HepG2 (cell line): ENCODE measurements around the gene FOXS1. TPM values are rescaled to one million over a fixed set of nuclear protein-coding genes. Genes with fewer than 3 reads are reported as not detected.

Experiments used
- ATAC-seq: fragments of 200-7000 bp; cut with Tn5 transposase; 3 replicates; pipeline ENCODE4 v1.9.1; 2020; ENCODE audit warnings: mild to moderate bottlenecking, moderate library complexity
- BruUV-seq: library from RNA; stranded (reverse); fragments of 400-500 nt; replicated peaks from 2 replicates; lab custom pipeline; 2021; lab: Mats Ljungman, UMichigan
- CTCF ChIA-PET: fragments of 300-600 bp; formaldehyde crosslinking; extraction: SDS; loops from one replicate; lab custom pipeline; 2021; ENCODE audit warnings: low total read pairs, inconsistent platforms, low intra/inter-chr PET ratio; lab: Yijun Ruan, JAX
- POLR2A ChIA-PET: fragments of 350-600 bp; sonication (Branson Sonifier 250); formaldehyde crosslinking; loops from one replicate; lab custom pipeline; 2020; ENCODE audit warnings: antibody characterized with exemption, inconsistent platforms; lab: Yijun Ruan, JAX
- DNase-seq: peaks from one replicate; pipeline ENCODE4 v3.0.0-alpha.2; 2015; ENCODE audit warnings: low spot score
- FAIRE-seq: peaks from 3 replicates; lab custom pipeline; 2011; peaks lifted over from hg19 to GRCh38; lab: Jason Lieb, UNC
- H2AFZ ChIP-seq: one replicate; pipeline ENCODE4 v1.6.1; 2011; ENCODE audit warnings: low read length, inconsistent platforms
- H3K27ac ChIP-seq: fragments of 300-600 bp; 3 replicates; pipeline ENCODE4 v1.8.0; 2011; ENCODE audit warnings: mixed run types, mild to moderate bottlenecking, mixed read lengths, low read length, inconsistent platforms; ENCODE audit not compliant: insufficient read depth; ENCODE audit errors: extremely low read length
- H3K27me3 ChIP-seq, 2 experiments: fragments of 200-600 bp in 1 of 2; 2 replicates in 1 of 2; 3 replicates in 1 of 2; pipeline versions ENCODE4 v1.6.0 to v1.8.0; 2011; ENCODE audit warnings: low read length in 2 of 2, mild to moderate bottlenecking in 2 of 2, moderate library complexity in 2 of 2, inconsistent platforms in 1 of 2; ENCODE audit not compliant: insufficient read depth in 2 of 2, control insufficient read depth in 1 of 2
- H3K36me3 ChIP-seq, 2 experiments: fragments of 200-600 bp in 1 of 2; replicated peaks in 1 of 2; 2 replicates in 1 of 2; 3 replicates in 1 of 2; pipeline versions ENCODE4 v1.5.1 to v1.8.0; 2011; ENCODE audit warnings: low read length in 2 of 2, inconsistent platforms in 1 of 2; ENCODE audit not compliant: insufficient read depth in 2 of 2, control insufficient read depth in 1 of 2
- H3K4me1 ChIP-seq: 2 replicates; pipeline ENCODE4 v1.5.1; 2012; ENCODE audit warnings: low read length, inconsistent platforms; ENCODE audit not compliant: insufficient read depth
- H3K4me2 ChIP-seq: 2 replicates; pipeline ENCODE4 v1.6.0; 2011; ENCODE audit warnings: low read depth, low read length, inconsistent platforms
- H3K4me3 ChIP-seq, 3 experiments: fragments of 200-600 bp in 1 of 3; sonication (generic), shearing (Covaris generic) in 1 of 3; replicated peaks in 1 of 3; 2 replicates each; pipeline ENCODE4 v1.5.1; 2011 to 2016; ENCODE audit warnings: low read length in 3 of 3, inconsistent platforms in 2 of 3, low read depth in 2 of 3, mild to moderate bottlenecking in 2 of 3, control low read depth in 1 of 3, mixed read lengths in 1 of 3; ENCODE audit not compliant: insufficient read depth in 1 of 3
- H3K79me2 ChIP-seq: one replicate; pipeline ENCODE4 v1.6.1; 2011; ENCODE audit warnings: low read length, inconsistent platforms; ENCODE audit not compliant: insufficient read depth
- H3K9ac ChIP-seq: 2 replicates; pipeline ENCODE4 v1.6.0; 2011; ENCODE audit warnings: mild to moderate bottlenecking, low read depth, low read length, inconsistent platforms; ENCODE audit not compliant: insufficient read depth
- H3K9me3 ChIP-seq: 2 replicates; pipeline ENCODE4 v1.5.1; 2012; ENCODE audit warnings: mild to moderate bottlenecking, low read length
- H4K20me1 ChIP-seq: 2 replicates; pipeline ENCODE4 v1.6.0; 2011; ENCODE audit warnings: inconsistent platforms, mild to moderate bottlenecking, low read length, moderate library complexity; ENCODE audit not compliant: insufficient read depth
- CHCHD3 ChIP-seq: sonication (generic); formaldehyde crosslinking; IDR thresholded peaks from 2 replicates; pipeline ENCODE4 v1.8.0; 2022; ENCODE audit warnings: mild to moderate bottlenecking, missing genetic modification reagents, moderate library complexity
- DR1 ChIP-seq: sonication (generic); formaldehyde crosslinking; IDR thresholded peaks from 2 replicates; pipeline ENCODE4 v1.8.0; 2021; ENCODE audit warnings: mild to moderate bottlenecking, missing genetic modification reagents, inconsistent platforms
- GABPA ChIP-seq, 2 experiments: IDR thresholded peaks; 2 replicates each; pipeline ENCODE4 v1.6.1; 2011 to 2016; ENCODE audit warnings: low read depth in 2 of 2, low read length in 1 of 2, missing biosample characterization in 1 of 2, missing genetic modification characterization in 1 of 2
- HNF4G ChIP-seq, 2 experiments: sonication (generic) in 1 of 2; formaldehyde crosslinking in 1 of 2; IDR thresholded peaks; 2 replicates each; pipeline versions ENCODE4 v1.4.0 to v1.6.1; 2011 to 2020; ENCODE audit warnings: borderline replicate concordance in 2 of 2, low read depth in 2 of 2, mild to moderate bottlenecking in 2 of 2, low read length in 1 of 2, missing genetic modification reagents in 1 of 2, moderate library complexity in 1 of 2
- NR1H2 ChIP-seq: sonication (generic); formaldehyde crosslinking; IDR thresholded peaks from 2 replicates; pipeline ENCODE4 v1.8.1; 2022; ENCODE audit warnings: low read depth, missing genetic modification reagents, borderline replicate concordance
- NR2F6 ChIP-seq, 2 experiments: IDR thresholded peaks; 2 replicates each; pipeline ENCODE4 v1.6.1; 2016; ENCODE audit warnings: antibody characterized with exemption in 1 of 2, mild to moderate bottlenecking in 1 of 2
- SMAD1 ChIP-seq: sonication (generic); formaldehyde crosslinking; IDR thresholded peaks from 2 replicates; pipeline ENCODE4 v1.4.0; 2020; ENCODE audit warnings: missing genetic modification reagents, low read depth, mild to moderate bottlenecking, borderline replicate concordance
- TGIF2 ChIP-seq: IDR thresholded peaks from 2 replicates; pipeline ENCODE4 v1.6.1; 2016; ENCODE audit warnings: control low read depth, missing compliant biosample characterization
- U2AF1 ChIP-seq: fragments of 200-400 bp; formaldehyde crosslinking; optimal IDR thresholded peaks from 2 replicates; pipeline ENCODE3; 2017; ENCODE audit warnings: mild to moderate bottlenecking, low read depth, low read length
- ZFAT ChIP-seq: sonication (generic); formaldehyde crosslinking; conservative IDR thresholded peaks from 2 replicates; pipeline ENCODE4 v1.8.1; 2023; ENCODE audit warnings: missing genetic modification reagents, inconsistent platforms
- ZNF124 ChIP-seq: sonication (generic); formaldehyde crosslinking; IDR thresholded peaks from 2 replicates; pipeline ENCODE4 v1.4.0; 2020; ENCODE audit warnings: missing genetic modification reagents
- ZNF550 ChIP-seq: sonication (generic); formaldehyde crosslinking; IDR thresholded peaks from 2 replicates; pipeline ENCODE4 v1.4.0; 2020; ENCODE audit warnings: mild to moderate bottlenecking, missing genetic modification reagents, borderline replicate concordance
- ZNF747 ChIP-seq: sonication (generic); formaldehyde crosslinking; IDR thresholded peaks from 2 replicates; pipeline ENCODE4 v1.8.1; 2023; ENCODE audit warnings: missing genetic modification reagents, mild to moderate bottlenecking, borderline replicate concordance
- ZNF775 ChIP-seq: sonication (generic); formaldehyde crosslinking; IDR thresholded peaks from 2 replicates; pipeline ENCODE4 v1.4.0; 2020; ENCODE audit warnings: missing genetic modification reagents, mild to moderate bottlenecking, moderate library complexity, borderline replicate concordance
- ZNF841 ChIP-seq: sonication (generic); formaldehyde crosslinking; IDR thresholded peaks from 2 replicates; pipeline ENCODE4 v1.8.1; 2023; ENCODE audit warnings: missing genetic modification reagents, borderline replicate concordance
- ZNF891 ChIP-seq: sonication (generic); formaldehyde crosslinking; IDR thresholded peaks from 2 replicates; pipeline ENCODE4 v1.5.0; 2020; ENCODE audit warnings: mild to moderate bottlenecking, missing genetic modification reagents
- ZSCAN22 ChIP-seq: sonication (generic); formaldehyde crosslinking; IDR thresholded peaks from 2 replicates; pipeline ENCODE4 v1.4.0; 2020; ENCODE audit warnings: mild to moderate bottlenecking, missing genetic modification reagents
- WGBS: methylation state at CpG from one replicate; pipeline ENCODE4 v1.1.6; 2017; ENCODE audit warnings: low lambda C conversion rate; 5-methylcytosine and 5-hydroxymethylcytosine counted together
- in situ Hi-C: cut with HindIII; loops from 2 replicates; pipeline ENCODE4 v1.10.0; 2017; ENCODE audit warnings: low pct_unique_long_range_greater_than_20kb; ENCODE audit not compliant: extremely low pct_ligation_motif_present
- intact Hi-C: fragments of 100-400 bp; cut with micrococcal nuclease; formaldehyde crosslinking; loops from one replicate; pipeline ENCODE4 v1.10.0; 2022; ENCODE audit not compliant: unreplicated experiment
- polyA plus RNA-seq, 8 experiments: library from polyadenylated mRNA; depleted of rRNA in 3 of 8; stranded (reverse) in 7 of 8; unstranded in 1 of 8; fragments of >200 nt; fragmentation: Illumina TruSeq in 4 of 8; extraction: Trizol in 4 of 8; gene quantifications; 2 replicates each; pipeline versions ENCODE4 v1.2.1 to v1.2.3, GENCODE V29; 2011 to 2016; ENCODE audit warnings: low read depth in 4 of 8, missing spikeins in 1 of 8, mixed read lengths in 1 of 8; ENCODE audit not compliant: insufficient read depth in 1 of 8
- total RNA-seq, 5 experiments: library from RNA; depleted of rRNA; stranded (reverse); fragments of >200 nt; fragmentation: Illumina TruSeq; extraction: Trizol; gene quantifications; 2 replicates each; pipeline ENCODE4 v1.2.3, GENCODE V29; 2016; ENCODE audit warnings: low read depth in 1 of 5
- TF ChIP-seq, protein P1 (sequence below): sonication (generic); formaldehyde crosslinking; IDR thresholded peaks from 2 replicates; pipeline ENCODE4 v1.5.1; 2020; ENCODE audit warnings: missing genetic modification reagents, mild to moderate bottlenecking, borderline replicate concordance
- TF ChIP-seq, protein P2 (sequence below): sonication (generic); formaldehyde crosslinking; IDR thresholded peaks from 2 replicates; pipeline ENCODE4 v1.4.0; 2020; ENCODE audit warnings: mild to moderate bottlenecking, missing genetic modification reagents
- TF ChIP-seq, protein P3 (sequence below): fragments of 450-650 bp; IDR thresholded peaks from 2 replicates; pipeline ENCODE4 v1.6.1; 2017

The FOXS1 gene
- total and polyA plus RNA-seq, 2 of the 13 experiments (the other 11 are each of a cell fraction or from before 2014, with no cell fraction given): not detected

DNA sequence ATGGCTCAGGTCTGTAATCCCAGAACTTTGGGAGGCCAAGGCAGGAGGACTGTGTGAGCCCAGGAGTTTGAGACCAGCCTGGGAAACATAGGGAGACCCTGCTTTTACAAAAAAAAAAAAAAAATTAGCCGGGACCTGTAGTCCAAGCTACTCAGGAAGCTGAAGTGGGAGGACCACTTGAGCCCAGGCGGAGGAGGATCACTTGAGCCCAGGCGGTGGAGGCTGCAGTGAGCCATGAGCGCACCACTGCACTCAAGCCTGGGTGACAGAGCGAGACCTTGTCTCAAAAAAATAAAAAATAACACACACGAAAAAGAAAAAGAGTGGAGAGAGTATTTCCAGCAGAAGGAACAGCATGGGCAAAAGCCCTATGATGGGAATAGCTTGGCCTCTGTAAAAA is 27.0 kb upstream of the FOXS1 start (continued):
- no peak for TF ChIP-seq ZSCAN22 (CRISPR knock-in tag)
- TF ChIP-seq U2AF1: no peak
- TF ChIP-seq, protein P1, sequence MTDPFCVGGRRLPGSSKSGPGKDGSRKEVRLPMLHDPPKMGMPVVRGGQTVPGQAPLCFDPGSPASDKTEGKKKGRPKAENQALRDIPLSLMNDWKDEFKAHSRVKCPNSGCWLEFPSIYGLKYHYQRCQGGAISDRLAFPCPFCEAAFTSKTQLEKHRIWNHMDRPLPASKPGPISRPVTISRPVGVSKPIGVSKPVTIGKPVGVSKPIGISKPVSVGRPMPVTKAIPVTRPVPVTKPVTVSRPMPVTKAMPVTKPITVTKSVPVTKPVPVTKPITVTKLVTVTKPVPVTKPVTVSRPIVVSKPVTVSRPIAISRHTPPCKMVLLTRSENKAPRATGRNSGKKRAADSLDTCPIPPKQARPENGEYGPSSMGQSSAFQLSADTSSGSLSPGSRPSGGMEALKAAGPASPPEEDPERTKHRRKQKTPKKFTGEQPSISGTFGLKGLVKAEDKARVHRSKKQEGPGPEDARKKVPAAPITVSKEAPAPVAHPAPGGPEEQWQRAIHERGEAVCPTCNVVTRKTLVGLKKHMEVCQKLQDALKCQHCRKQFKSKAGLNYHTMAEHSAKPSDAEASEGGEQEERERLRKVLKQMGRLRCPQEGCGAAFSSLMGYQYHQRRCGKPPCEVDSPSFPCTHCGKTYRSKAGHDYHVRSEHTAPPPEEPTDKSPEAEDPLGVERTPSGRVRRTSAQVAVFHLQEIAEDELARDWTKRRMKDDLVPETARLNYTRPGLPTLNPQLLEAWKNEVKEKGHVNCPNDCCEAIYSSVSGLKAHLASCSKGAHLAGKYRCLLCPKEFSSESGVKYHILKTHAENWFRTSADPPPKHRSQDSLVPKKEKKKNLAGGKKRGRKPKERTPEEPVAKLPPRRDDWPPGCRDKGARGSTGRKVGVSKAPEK (CRISPR knock-in tag): no peak
- no peak for TF ChIP-seq ZNF841 (CRISPR knock-in tag)
- TF ChIP-seq, protein P2, sequence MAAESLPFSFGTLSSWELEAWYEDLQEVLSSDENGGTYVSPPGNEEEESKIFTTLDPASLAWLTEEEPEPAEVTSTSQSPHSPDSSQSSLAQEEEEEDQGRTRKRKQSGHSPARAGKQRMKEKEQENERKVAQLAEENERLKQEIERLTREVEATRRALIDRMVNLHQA (CRISPR knock-in tag): no peak
- TF ChIP-seq ZNF747: no peak
- TF ChIP-seq TGIF2 (CRISPR knock-in tag): no peak
- no peak for TF ChIP-seq GABPA (IDR thresholded peaks at IDR 0.05; ENCODE audit: low read depth, low read length)
- no peak for TF ChIP-seq GABPA (CRISPR knock-in tag; IDR thresholded peaks at IDR 0.05; ENCODE audit: low read depth)
- TF ChIP-seq ZNF891 (CRISPR knock-in tag): no peak
- no peak for TF ChIP-seq NR2F6 (IDR thresholded peaks at IDR 0.05)
- TF ChIP-seq NR2F6 (CRISPR knock-in tag; IDR thresholded peaks at IDR 0.05): no peak
- TF ChIP-seq ZFAT (CRISPR knock-in tag): no peak

DNA sequence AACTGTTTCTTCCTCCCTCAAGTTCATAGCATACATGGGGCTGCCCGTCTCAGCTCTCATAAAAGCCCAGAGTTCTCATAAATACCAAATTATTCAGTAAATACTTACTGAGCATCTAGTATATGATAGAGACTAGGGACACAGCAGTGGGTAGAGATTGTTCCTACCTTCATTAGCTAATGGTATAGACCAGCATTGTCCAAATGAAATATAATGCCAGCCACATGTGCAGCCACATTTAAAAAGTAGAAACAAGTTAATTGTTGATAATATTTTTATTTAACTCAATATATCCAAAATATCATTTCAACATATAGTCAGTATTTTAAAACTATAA is 26.2 kb upstream of the FOXS1 start:
- no peak for ATAC-seq
- no peak for DNase-seq
- H3K36me3 ChIP-seq: no peaks in the 10 kb centered on the region
- POLR2A ChIA-PET: interaction anchor here (0.8 to 2.0 kb wide), 2 partner anchors 8 to 80 kb away, joined by 4 to 6 read pairs; partner anchors contain the start of gene PDRG1
- H3K9ac ChIP-seq: no peak overlapping the region
- no peak for FAIRE-seq
- no peak overlapping the region for H2AFZ ChIP-seq
- no peaks in the 10 kb centered on the region for H4K20me1 ChIP-seq
- no peak overlapping the region for H3K4me3 ChIP-seq
- H3K27ac ChIP-seq: no peak overlapping the region
- no peak overlapping the region for H3K4me2 ChIP-seq
- H3K4me1 ChIP-seq: peaks cover 20% of the 10 kb centered on the region
- BruUV-seq: no TSS peak
- H3K9me3 ChIP-seq: no peaks in the 10 kb centered on the region
- 71% methylated on average over 1 of the region's 1 CpG for WGBS
- H3K79me2 ChIP-seq: no peaks in the 10 kb centered on the region
- CTCF ChIA-PET: no interaction called here
- in situ Hi-C loops: no loop called here
- intact Hi-C loops: no loop called here
- H3K27me3 ChIP-seq: peaks cover 14 to 53% of the 10 kb centered on the region in 2 experiments; a peak in 4 of 5 replicates
- TF ChIP-seq NR1H2 (CRISPR knock-in tag): no peak
- TF ChIP-seq ZNF550 (CRISPR knock-in tag): no peak
- no peak for TF ChIP-seq SMAD1
- no peak for TF ChIP-seq ZNF124 (CRISPR knock-in tag)
- TF ChIP-seq ZNF775 (CRISPR knock-in tag): no peak
- TF ChIP-seq DR1: no peak
- TF ChIP-seq CHCHD3: no peak
- TF ChIP-seq HNF4G (IDR thresholded peaks at IDR 0.05; ENCODE audit: borderline replicate concordance, low read depth, low read length): no peak
- TF ChIP-seq HNF4G (CRISPR knock-in tag; IDR thresholded peaks at IDR 0.05; ENCODE audit: borderline replicate concordance, low read depth): no peak
- TF ChIP-seq, protein P3, sequence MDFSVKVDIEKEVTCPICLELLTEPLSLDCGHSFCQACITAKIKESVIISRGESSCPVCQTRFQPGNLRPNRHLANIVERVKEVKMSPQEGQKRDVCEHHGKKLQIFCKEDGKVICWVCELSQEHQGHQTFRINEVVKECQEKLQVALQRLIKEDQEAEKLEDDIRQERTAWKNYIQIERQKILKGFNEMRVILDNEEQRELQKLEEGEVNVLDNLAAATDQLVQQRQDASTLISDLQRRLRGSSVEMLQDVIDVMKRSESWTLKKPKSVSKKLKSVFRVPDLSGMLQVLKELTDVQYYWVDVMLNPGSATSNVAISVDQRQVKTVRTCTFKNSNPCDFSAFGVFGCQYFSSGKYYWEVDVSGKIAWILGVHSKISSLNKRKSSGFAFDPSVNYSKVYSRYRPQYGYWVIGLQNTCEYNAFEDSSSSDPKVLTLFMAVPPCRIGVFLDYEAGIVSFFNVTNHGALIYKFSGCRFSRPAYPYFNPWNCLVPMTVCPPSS: no peak
